PC-9 (cell line): ENCODE measurements around the gene MTA3. TPM values are rescaled to one million over a fixed set of nuclear protein-coding genes. Genes with fewer than 3 reads are reported as not detected.
"Not testable (repeated sequence)": the region's sequence is repeated elsewhere in the genome, so short reads cannot be mapped to it uniquely, and the experiment has no call there.

ENCODE experiments used
- BruUV-seq: library from RNA; stranded (reverse); fragments of 400-500 nt; replicated peaks from 2 replicates; lab custom pipeline; 2021; lab: Mats Ljungman, UMichigan
- CTCF ChIA-PET: fragments of 300-600 bp; sonication (Branson Sonifier 250); formaldehyde crosslinking; loops from one replicate; lab custom pipeline; 2022; ENCODE audit warnings: antibody characterized with exemption; lab: Charles Lee
- POLR2A ChIA-PET: fragments of 300-600 bp; sonication (Branson Sonifier 250); formaldehyde crosslinking; loops from one replicate; lab custom pipeline; 2022; ENCODE audit warnings: antibody characterized with exemption; ENCODE audit not compliant: unreplicated experiment; lab: Charles Lee
- DNase-seq, 2 experiments: peaks; one replicate each; pipeline versions ENCODE4 v3.0.0 to v3.0.0-alpha.2; 2015 to 2022; ENCODE audit warnings: mixed read lengths in 1 of 2
- H2AFZ ChIP-seq: fragments of 200-600 bp; sonication (generic); 2 replicates; pipeline ENCODE4 v1.8.1; 2017; ENCODE audit warnings: antibody characterized with exemption
- H3F3A ChIP-seq: fragments of 200-600 bp; sonication (generic); 2 replicates; pipeline ENCODE4 v1.8.1; 2017; ENCODE audit warnings: antibody characterized with exemption, mild to moderate bottlenecking, low read depth; ENCODE audit not compliant: insufficient read depth
- H3K27ac ChIP-seq: fragments of 200-600 bp; sonication (generic); 2 replicates; pipeline ENCODE4 v1.6.1; 2016; ENCODE audit warnings: mixed run types
- H3K27me3 ChIP-seq: fragments of 200-600 bp; sonication (generic); 2 replicates; pipeline ENCODE4 v1.6.1; 2016; ENCODE audit warnings: low read depth, mixed run types; ENCODE audit not compliant: insufficient read depth
- H3K36me3 ChIP-seq: fragments of 200-600 bp; sonication (generic); 2 replicates; pipeline ENCODE4 v1.6.1; 2016; ENCODE audit warnings: low read depth, mixed run types
- H3K4me1 ChIP-seq: fragments of 200-600 bp; sonication (generic); replicated peaks from 2 replicates; pipeline ENCODE4 v1.6.1; 2016; ENCODE audit warnings: mixed run types; ENCODE audit not compliant: insufficient read depth
- H3K4me2 ChIP-seq: fragments of 200-600 bp; sonication (generic); 2 replicates; pipeline ENCODE4 v1.6.1; 2017; ENCODE audit warnings: mixed run types
- H3K4me3 ChIP-seq: fragments of 200-600 bp; sonication (generic); 2 replicates; pipeline ENCODE4 v1.6.1; 2016; ENCODE audit warnings: mixed run types
- H3K79me2 ChIP-seq: fragments of 200-600 bp; sonication (generic); 2 replicates; pipeline ENCODE4 v1.6.1; 2017; ENCODE audit warnings: low read depth, mixed run types
- H3K9me2 ChIP-seq: fragments of 200-600 bp; sonication (generic); 2 replicates; pipeline ENCODE4 v1.8.1; 2017; ENCODE audit warnings: mild to moderate bottlenecking; ENCODE audit not compliant: insufficient read depth
- H3K9me3 ChIP-seq: fragments of 200-600 bp; sonication (generic); 2 replicates; pipeline ENCODE4 v1.8.1; 2016; ENCODE audit warnings: low read depth; ENCODE audit not compliant: insufficient read depth
- H4K20me1 ChIP-seq: fragments of 200-600 bp; sonication (generic); 2 replicates; pipeline ENCODE4 v1.8.1; 2017; ENCODE audit not compliant: insufficient read depth
- EZH2 ChIP-seq: fragments of 200-600 bp; sonication (generic); IDR thresholded peaks from 2 replicates; pipeline ENCODE4 v1.8.0; 2017; ENCODE audit warnings: antibody characterized with exemption, low read depth
- intact Hi-C: fragments of 100-400 bp; cut with micrococcal nuclease; formaldehyde crosslinking; loops from one replicate; pipeline ENCODE4 v1.10.0; 2022; ENCODE audit not compliant: unreplicated experiment
- total RNA-seq: library from RNA; stranded (reverse); gene quantifications from 2 replicates; pipeline ENCODE4 v1.2.3, GENCODE V29; 2021
- TF ChIP-seq, protein P1 (sequence below): fragments of 200-600 bp; sonication (generic); conservative IDR thresholded peaks from 2 replicates; pipeline ENCODE4 v1.6.1; 2017; ENCODE audit warnings: mixed run types, antibody characterized with exemption, mild to moderate bottlenecking, moderate library complexity

Gene MTA3
- total RNA-seq, 1 experiment from 2014 or later = 89.8 TPM

DNA sequence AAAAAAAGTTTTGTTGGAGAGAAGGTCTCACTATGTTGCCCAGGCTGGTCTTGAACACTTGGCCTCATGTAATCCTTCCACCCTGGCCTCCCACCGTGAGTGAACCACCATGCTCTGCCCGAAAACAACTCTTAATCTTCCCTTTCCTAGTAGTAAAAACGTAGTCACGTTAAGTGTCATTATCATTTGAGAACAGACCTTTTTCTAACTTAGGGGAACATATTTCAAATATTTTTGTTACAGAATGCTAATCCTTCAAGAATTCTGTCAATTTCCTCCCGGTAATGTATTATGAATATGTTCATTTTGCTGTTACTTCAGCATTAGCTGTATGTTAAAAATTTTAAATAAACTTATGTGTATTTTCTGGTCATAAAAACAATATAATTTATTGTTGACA is 49.7 kb downstream of the MTA3 start:
- ChIA-PET CTCF (no interaction called here), POLR2A (no interaction called here)
- no peak overlapping the region for H2AFZ ChIP-seq
- H3K4me3 ChIP-seq = no peak overlapping the region
- H3K36me3 ChIP-seq = peaks cover 17% of the 10 kb centered on the region; the same call in 1 of the 2 replicates
- H3K27ac ChIP-seq = peak overlapping the region; percentile 54
- BruUV-seq = no TSS peak
- no peaks in the 10 kb centered on the region for H3K27me3 ChIP-seq
- intact Hi-C loops = no loop called here
- no peaks in the 10 kb centered on the region for H3K9me2 ChIP-seq
- TF ChIP-seq, protein P1, sequence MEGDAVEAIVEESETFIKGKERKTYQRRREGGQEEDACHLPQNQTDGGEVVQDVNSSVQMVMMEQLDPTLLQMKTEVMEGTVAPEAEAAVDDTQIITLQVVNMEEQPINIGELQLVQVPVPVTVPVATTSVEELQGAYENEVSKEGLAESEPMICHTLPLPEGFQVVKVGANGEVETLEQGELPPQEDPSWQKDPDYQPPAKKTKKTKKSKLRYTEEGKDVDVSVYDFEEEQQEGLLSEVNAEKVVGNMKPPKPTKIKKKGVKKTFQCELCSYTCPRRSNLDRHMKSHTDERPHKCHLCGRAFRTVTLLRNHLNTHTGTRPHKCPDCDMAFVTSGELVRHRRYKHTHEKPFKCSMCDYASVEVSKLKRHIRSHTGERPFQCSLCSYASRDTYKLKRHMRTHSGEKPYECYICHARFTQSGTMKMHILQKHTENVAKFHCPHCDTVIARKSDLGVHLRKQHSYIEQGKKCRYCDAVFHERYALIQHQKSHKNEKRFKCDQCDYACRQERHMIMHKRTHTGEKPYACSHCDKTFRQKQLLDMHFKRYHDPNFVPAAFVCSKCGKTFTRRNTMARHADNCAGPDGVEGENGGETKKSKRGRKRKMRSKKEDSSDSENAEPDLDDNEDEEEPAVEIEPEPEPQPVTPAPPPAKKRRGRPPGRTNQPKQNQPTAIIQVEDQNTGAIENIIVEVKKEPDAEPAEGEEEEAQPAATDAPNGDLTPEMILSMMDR = no peak
- TF ChIP-seq EZH2 = no peak
- DNase-seq = no peak
- H3K79me2 ChIP-seq = peaks cover 53% of the 10 kb centered on the region
- H3K9me3 ChIP-seq = no peaks in the 10 kb centered on the region
- H3K4me1 ChIP-seq = peaks cover 37% of the 10 kb centered on the region
- H3K4me2 ChIP-seq = peak overlapping the region; percentile 35
- H3F3A ChIP-seq = peaks cover 50% of the 10 kb centered on the region
- H4K20me1 ChIP-seq = peaks cover 7% of the 10 kb centered on the region; the same call in 1 of the 2 replicates

DNA sequence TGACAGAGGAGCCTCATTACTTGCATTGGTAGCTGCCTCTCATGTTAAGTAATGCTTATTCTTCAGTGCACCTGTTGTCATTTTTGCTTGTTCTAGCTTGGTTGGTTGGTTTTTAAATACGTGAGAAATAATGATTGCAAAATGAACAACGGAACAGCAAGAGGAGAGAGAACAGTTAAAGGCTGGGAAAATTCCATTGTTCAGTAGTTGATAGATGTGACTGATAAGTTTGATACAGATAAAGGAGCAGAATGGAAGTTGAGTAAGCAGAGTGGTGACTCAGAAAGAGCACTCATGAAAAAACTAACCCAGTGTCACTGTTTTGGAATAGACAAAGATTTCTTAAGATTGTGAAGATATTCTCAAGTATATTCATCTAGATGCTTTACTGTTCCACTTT is 50.5 kb downstream of the MTA3 start:
- no TSS peak for BruUV-seq
- no peak overlapping the region for H2AFZ ChIP-seq
- no peaks in the 10 kb centered on the region for H3K27me3 ChIP-seq
- CTCF ChIA-PET = no interaction called here
- peak overlapping the region; percentile 35 for H3K4me2 ChIP-seq
- H3K9me2 ChIP-seq = no peaks in the 10 kb centered on the region
- H3F3A ChIP-seq = peaks cover 41% of the 10 kb centered on the region
- peak in 1 of 2 experiments; percentile 97 for DNase-seq
- peaks cover 17% of the 10 kb centered on the region; the same call in 1 of the 2 replicates for H3K36me3 ChIP-seq
- H3K27ac ChIP-seq = peak overlapping the region; percentile 54
- intact Hi-C loops = no loop called here
- H3K79me2 ChIP-seq = peaks cover 50% of the 10 kb centered on the region
- POLR2A ChIA-PET = no interaction called here
- no peak overlapping the region for H3K4me3 ChIP-seq
- TF ChIP-seq, protein P1 = no peak
- no peak for TF ChIP-seq EZH2
- H3K9me3 ChIP-seq = no peaks in the 10 kb centered on the region
- H4K20me1 ChIP-seq = peaks cover 11% of the 10 kb centered on the region; the same call in 1 of the 2 replicates
- H3K4me1 ChIP-seq = peaks cover 37% of the 10 kb centered on the region

GRCh38 chr2:42621626-42622025 is 53.2 kb downstream of the MTA3 start:
- H3K9me2 ChIP-seq, intact Hi-C loops, H3K4me2 ChIP-seq, BruUV-seq, POLR2A ChIA-PET, DNase-seq, H3K4me3 ChIP-seq, H3K27ac ChIP-seq, H3K9me3 ChIP-seq, H3K27me3 ChIP-seq, CTCF ChIA-PET, H2AFZ ChIP-seq: not testable (repeated sequence)
- 0 out of 2 replicates have a peak, but pooled peaks cover 11% of the 10 kb centered on the region for H4K20me1 ChIP-seq
- peaks cover 24% of the 10 kb centered on the region for H3K4me1 ChIP-seq
- H3K36me3 ChIP-seq = peaks cover 18% of the 10 kb centered on the region; the same call in 1 of the 2 replicates
- peaks cover 39% of the 10 kb centered on the region for H3K79me2 ChIP-seq
- peaks cover 32% of the 10 kb centered on the region for H3F3A ChIP-seq
